Left renal pelvis (tissue), 4 donors: ENCODE measurements around the gene UFSP2. TPM values are rescaled to one million over a fixed set of nuclear protein-coding genes. Genes with fewer than 3 reads are reported as not detected.
A peak's percentile ranks its signal among the peaks of the same experiment; 100 is the strongest.

ENCODE experiments used
- DNase-seq, 4 donors: peaks; one replicate each; pipeline ENCODE4 v3.0.0-alpha.2; 2013; ENCODE audit warnings: low read depth in 4 of 4, low spot score in 3 of 4
- polyA plus RNA-seq, 4 donors: library from polyadenylated mRNA; unstranded; fragments of 120-200 nt; gene quantifications; one replicate each; pipeline ENCODE4 v1.2.1, GENCODE V29; 2013; ENCODE audit not compliant: insufficient read length in 4 of 4

Gene UFSP2, protein sequence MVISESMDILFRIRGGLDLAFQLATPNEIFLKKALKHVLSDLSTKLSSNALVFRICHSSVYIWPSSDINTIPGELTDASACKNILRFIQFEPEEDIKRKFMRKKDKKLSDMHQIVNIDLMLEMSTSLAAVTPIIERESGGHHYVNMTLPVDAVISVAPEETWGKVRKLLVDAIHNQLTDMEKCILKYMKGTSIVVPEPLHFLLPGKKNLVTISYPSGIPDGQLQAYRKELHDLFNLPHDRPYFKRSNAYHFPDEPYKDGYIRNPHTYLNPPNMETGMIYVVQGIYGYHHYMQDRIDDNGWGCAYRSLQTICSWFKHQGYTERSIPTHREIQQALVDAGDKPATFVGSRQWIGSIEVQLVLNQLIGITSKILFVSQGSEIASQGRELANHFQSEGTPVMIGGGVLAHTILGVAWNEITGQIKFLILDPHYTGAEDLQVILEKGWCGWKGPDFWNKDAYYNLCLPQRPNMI
- 10 to 100 TPM; 62.1 to 87.0 (median 68.6) TPM for polyA plus RNA-seq

DNA sequence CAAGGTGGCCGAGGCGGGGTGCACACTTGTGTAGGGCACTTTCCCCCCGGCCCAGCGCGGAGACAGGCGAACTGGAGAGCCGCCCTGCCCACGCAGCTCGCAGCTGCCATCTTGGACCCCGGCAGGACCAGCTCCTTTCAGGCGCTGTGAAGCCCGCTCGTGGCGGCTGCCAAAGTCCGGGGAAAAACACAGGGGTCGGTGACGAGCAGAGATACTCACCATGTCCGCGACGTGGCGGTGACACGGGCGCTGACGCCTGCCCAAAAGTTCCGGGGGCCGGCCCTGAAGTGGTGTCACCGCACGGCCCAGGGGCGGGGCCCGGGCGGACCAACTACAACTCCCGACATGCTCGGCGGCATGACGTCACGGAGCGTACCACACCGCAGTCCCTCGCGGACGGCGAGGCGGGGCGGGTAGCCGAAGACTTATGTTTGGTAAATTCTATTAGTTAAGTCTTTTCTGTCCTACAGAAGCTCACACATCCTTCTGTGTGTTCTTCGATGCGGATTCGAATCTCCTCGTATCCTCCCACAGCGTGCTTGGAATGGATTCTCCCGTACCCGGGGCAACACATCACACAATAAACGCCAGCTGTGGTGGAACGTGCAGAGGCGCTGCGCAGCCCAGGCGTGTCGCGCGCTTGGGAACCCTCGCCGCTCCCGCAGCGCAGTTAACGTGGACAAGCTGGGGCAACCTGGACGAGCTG, at the start of gene UFSP2:
TSS of gene UFSP2 (minus strand) at position 318 of the 706 bp plus-strand sequence. CDS start at position 222, 96 bp downstream.
- DNase-seq, result peak; percentile 86 to 94 (median 89)

DNA sequence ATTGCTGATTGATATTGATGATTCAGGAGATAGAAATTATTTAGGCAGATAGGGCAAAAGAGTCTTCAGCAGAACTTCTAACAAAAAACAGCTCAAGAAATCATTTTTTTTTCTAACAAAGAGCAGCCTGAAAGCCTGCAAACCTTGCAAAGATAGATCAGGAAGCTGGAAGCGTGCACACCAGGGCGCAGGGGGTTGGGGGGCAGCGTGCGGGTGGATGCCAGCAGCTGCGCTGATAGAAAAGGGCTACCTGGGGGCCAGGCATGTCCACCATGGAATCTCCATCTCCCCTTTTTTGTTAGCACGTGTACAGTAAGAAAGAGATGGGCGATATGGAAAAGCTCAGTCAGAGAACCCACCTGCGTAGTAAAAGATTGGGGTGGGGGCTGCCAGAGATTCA, 47.5 kb upstream of the UFSP2 start:
- no peak for DNase-seq

DNA sequence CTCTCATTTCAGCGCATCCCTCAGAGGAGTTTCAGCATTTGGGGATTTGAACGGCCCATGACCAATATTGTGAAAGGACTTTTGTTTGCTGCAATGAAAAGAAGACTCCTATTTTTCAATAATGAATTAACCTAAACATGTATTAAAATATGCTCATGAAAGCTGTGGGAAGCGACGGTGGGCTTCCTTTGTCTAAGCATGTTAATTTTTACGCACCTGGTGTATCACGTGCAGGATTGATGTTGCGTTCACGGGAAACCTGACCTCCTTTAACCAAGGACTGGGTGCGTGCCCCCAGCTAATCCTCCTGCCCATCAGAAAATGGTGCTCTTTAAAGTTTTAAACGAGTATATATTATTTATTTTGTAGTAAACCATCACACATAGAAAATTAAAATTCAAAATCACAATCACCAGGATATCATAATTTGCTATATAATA, 46.4 kb upstream of the UFSP2 start:
- DNase-seq, result peak in 1 of 4 donors; percentile 7

- peak; percentile 61 to 85 (median 82) for DNase-seq
Observed at GRCh38 chr4:185471235-185472102, 45.7 kb upstream of the UFSP2 start, which contains the start of gene CCDC110. TSS of gene CCDC110 (minus strand) at chr4:185471733. CDS start at chr4:185471683, 50 bp downstream.

- peak in 3 of 4 donors; percentile 30 to 51 (median 43) for DNase-seq
Observed at GRCh38 chr4:185470501-185471195, 44.9 kb upstream of the UFSP2 start.

DNA sequence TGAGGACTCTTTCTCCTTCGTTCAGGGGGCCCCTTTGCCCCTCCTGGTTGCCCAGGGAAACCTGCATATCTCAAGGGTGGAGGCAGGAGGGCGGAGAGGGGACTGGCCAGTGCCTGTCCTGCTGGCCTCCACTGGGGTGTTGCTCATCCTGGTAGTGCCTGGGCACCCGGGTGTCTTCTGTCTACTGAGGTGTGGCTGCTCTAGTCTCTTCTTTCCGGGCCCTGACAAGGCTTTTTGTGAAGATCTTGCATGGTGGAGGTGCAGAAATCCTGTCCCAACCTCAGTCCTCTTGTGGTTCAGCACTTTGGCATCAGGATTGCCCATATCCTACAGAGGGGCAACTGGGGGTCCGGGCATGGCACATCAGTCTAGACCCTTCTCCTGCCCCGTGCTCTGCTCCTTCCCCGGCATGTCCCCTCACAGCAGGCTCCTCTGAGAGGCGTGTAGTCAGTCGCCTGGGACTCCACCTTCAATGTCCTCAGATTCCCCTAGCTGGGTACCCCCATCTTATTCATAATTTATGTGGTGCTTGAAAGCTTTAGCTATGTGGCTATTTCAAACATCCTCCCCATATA, 43.9 kb upstream of the UFSP2 start:
- DNase-seq, result no peak

DNA sequence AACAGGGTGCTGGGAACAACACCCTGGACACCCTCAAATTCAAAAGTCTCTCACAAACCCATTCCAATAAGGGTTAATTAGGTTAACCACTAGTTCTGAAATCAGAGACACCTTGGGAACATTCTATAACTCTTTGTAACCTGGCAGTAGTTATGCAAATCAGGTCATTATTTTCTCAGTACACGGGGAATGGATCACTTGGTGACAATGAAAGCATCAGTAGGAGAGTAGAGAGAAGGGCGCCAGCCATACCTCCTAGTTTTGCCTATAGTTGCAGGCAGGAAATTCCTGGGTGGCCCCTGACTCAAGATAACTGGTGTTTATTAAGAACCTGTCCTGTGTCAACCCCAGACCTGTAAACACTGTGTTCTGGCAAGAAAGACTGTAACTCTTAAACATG, 43.2 kb upstream of the UFSP2 start:
- no peak for DNase-seq

GRCh38 chr4:185467991-185468390, 42.2 kb upstream of the UFSP2 start:
- no peak for DNase-seq

GRCh38 chr4:185467101-185467500, 41.3 kb upstream of the UFSP2 start:
- DNase-seq, result no peak

- no peak for DNase-seq
Observed at GRCh38 chr4:185465707-185466106, 39.9 kb upstream of the UFSP2 start.

- DNase-seq, result no peak
Observed at GRCh38 chr4:185464887-185465286, 39.1 kb upstream of the UFSP2 start.

- DNase-seq, result no peak
Observed at GRCh38 chr4:185464183-185464582, 38.4 kb upstream of the UFSP2 start.

DNA sequence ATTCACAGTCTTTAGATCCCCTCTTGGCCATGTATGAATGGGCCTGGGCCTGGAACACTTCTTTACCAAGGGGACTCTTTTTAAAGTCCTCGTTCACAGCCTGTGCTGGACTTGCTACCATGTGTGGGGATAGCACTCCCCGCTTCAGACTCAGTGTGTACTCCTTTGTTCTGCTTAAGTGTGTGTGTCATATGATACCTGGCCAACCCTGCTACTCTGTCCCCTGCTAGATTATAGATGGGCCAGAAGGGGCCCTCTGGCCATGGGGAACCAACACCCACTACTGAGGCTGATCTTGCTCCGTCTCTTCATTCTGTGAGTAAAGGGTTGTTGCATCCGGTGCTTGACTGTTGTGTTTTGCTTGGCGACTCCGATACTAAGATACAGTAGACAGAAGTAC, 37.8 kb upstream of the UFSP2 start:
- no peak for DNase-seq

GRCh38 chr4:185461565-185461964, 35.8 kb upstream of the UFSP2 start:
- no peak for DNase-seq

DNA sequence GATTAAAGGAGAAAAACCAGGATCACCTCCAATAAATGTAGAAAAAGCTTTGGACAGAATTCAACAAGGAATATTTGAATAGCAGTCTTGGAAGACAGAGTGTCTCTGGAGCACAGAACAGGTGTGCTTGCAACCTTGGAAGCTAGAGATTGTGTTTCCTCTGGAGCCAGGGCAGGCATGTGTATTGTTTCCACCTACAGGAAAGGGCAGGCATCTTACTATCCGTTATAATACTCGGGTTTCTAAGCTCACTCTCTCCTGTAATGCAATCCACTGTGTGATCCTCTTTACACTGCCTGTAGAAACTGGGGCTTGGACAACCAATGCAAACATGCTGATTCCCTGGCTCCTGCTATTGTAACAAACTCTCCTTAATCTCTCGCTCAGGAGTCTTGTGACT, 31.4 kb upstream of the UFSP2 start:
- DNase-seq, result no peak

- no peak for DNase-seq
Observed at GRCh38 chr4:185456131-185456530, 30.4 kb upstream of the UFSP2 start.

GRCh38 chr4:185445209-185445608, 19.4 kb upstream of the UFSP2 start:
- DNase-seq, result no peak

GRCh38 chr4:185441479-185441878, 15.7 kb upstream of the UFSP2 start:
- no peak for DNase-seq

GRCh38 chr4:185437809-185438208, 12.0 kb upstream of the UFSP2 start:
- DNase-seq, result no peak

DNA sequence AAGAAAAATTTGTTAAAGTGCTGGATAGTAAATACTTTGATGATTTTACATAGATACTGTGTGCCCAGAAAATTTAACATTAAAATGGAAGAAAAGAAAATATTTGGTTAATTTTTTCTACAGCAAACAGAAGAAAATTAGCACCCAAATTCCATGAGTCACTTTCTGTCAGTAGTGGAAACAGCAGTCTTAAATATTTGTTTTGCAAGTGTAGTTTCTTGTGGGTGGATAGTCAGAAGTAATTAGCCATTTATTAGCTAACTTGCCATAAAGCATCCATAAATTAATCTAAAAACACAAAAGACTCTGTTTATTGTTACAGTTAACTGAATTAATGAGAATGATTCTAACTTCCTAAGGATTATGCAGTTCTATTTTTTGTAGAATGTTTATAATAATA, 9.7 kb upstream of the UFSP2 start:
- no peak for DNase-seq
